ENCODE measurements around the gene ZXDC.

Gene ZXDC

DNA sequence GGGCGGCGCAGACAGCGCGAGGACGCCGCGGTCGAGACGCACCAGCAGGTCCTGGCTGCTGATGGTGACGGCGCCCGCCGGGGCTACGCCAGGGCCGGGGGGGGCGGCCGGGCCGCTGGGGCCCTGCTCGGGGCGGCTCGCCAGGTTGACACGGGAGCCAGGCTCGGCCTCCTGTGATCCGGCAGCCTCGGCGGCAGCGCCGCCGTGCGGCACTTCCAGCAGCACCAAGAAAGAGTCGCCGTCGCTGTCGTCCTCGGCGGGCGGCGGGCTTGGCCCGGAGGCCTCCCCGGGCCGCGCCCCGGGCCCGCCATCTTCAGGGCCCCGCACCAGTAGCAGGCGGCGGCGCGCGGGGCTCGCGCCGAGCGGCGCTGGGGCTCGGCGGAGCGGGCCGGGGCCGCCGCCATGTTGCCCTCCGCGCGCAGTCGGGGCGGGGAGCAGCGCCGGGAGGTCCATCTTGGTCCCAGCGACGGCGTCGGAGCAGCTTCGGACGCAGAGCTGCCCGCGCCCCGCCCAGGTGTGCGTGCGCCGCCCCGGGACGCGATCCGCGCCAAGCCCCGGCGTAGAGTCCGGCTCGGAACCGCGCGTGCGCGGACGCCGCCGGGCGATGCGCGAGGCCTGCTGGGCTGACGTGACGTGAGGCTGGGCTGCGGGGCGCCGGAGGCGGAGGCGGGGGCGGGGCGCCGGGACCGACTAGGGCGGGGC, at the start of gene ZXDC:
ZXDC (minus strand) TSS at position 479 of the 702 bp plus-strand sequence; CDS start at position 453, 26 bp downstream.
- peak; percentile 90 for DNase-seq (ENCODE audit: low read depth)

GRCh38 chr3:126525091-126525852, 49.6 kb upstream of the ZXDC start:
- DNase-seq (ENCODE audit: low read depth), result no peak

DNA sequence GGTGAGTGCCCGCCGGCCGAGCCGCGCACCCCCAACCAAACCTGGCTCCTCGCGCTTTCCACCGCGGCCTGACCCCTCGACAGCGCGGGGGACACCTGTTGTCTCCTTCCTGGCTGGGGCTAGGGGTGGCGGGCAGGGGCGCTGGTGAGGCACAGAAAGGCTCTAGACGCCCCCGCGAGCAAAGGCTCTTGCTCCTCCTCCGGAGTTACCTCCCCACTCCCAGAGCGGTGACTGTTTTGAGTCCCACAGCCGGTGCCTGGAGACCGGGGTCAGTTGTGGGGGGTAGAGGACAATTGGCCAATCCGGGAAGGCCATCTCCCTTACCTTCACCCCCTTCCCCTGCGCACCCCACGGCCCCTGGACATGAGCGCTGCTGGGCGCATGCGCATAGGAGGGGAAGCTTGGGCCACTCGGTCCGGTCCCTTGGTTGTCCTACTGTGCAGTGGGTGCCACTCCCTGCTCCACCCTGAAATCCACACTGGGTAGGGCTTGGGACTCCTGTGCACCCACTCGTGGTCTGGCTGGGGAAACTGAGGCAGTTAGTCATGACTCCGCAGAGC, 48.8 kb upstream of the ZXDC start:
- DNase-seq (ENCODE audit: low read depth), result no peak

DNA sequence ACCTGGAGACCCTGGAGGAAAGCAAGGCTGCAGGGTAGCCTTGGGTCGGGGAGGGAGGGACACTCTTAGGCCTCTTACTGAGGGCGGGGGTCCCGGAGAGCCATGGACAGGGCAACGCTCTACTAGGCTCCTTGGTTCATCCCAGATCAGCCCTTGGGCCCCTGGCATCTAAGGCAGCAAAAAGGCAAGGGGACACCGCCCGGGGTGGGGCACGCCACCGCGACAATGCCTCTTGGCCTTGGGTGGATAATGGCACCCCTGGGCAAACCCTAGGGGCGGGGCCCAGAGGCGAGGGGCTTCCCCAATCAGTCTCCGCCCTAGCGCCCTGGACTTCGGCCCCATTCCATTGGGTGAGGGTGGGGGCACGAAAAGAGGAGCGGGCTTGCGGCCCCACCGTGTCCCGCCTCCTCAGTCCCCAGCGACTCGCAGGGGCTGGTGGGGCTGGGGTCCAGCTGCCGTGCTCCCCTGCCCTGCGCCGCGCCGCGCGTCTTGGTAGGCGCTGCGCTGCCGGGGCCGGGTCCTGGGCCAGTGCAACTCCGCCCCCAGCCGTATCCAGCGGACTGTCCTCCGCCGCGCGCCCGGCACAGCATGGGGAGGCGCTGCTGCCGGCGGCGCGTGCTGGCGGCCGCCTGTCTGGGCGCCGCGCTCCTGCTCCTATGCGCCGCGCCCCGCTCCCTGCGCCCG, 48.2 kb upstream of the ZXDC start, which contains the start of gene CHST13:
CHST13 (plus strand) TSS at position 411 of the 684 bp plus-strand sequence; CDS start at position 589, 178 bp downstream.
- DNase-seq (ENCODE audit: low read depth), result no peak

DNA sequence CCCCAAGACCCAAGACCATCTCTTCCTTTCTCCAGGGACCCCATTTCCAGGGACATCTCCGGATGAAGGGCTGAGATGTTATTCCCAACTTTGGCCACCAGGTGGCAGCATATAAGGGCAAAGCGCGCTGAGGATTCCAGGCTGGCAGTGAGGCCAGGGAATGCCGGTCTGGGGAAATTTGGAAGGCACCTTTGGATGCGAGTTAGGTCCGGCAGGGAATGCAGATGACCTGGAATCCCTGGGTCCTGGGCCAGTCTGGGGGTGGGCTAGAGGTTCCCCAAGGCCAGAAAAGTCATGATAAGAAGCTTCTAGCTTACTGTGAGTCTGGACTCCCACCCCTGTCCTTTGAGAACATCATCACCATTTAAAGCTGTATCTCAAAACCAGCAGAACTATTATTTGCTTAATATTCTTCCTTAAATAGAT, 46.7 kb upstream of the ZXDC start:
- peak; percentile 38 for DNase-seq (ENCODE audit: low read depth)

DNA sequence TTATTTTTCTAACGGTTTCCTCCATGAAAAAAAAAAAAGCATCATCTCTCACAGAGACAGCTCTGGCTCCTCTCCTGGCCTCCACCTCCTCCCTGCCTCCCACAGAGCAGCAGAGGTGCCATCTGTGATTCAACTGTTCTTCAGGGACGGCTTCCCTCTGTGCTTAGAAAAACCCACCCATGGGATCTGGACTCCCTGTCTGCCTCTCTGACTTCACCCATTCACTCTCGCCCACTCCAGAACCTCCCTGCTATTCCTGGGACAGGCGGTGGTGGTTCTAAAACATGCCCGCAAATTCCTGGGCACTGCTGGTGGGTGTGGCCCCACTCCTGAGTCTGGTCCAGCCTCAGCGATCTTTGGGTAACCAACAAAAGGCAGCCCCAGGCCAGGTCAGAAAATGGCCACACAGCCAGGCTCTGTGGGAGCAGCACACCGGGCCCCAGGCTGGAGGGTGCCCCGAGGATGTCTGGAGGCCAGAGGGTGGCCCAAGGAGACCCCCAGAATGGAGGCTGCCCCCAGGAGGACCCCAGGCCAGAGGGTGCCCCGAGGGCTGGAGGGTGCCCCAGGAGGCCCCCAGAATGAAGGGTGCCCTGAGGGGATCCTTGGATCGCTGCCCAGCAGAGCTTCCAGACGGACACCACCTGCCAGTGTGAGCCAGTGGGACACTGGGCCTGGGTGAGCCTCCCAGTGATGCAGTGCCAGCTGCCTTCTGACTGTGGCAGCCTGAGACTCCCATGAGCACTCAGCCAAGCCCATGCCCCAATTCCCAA, 45.6 kb upstream of the ZXDC start:
- no peak for DNase-seq (ENCODE audit: low read depth)

DNA sequence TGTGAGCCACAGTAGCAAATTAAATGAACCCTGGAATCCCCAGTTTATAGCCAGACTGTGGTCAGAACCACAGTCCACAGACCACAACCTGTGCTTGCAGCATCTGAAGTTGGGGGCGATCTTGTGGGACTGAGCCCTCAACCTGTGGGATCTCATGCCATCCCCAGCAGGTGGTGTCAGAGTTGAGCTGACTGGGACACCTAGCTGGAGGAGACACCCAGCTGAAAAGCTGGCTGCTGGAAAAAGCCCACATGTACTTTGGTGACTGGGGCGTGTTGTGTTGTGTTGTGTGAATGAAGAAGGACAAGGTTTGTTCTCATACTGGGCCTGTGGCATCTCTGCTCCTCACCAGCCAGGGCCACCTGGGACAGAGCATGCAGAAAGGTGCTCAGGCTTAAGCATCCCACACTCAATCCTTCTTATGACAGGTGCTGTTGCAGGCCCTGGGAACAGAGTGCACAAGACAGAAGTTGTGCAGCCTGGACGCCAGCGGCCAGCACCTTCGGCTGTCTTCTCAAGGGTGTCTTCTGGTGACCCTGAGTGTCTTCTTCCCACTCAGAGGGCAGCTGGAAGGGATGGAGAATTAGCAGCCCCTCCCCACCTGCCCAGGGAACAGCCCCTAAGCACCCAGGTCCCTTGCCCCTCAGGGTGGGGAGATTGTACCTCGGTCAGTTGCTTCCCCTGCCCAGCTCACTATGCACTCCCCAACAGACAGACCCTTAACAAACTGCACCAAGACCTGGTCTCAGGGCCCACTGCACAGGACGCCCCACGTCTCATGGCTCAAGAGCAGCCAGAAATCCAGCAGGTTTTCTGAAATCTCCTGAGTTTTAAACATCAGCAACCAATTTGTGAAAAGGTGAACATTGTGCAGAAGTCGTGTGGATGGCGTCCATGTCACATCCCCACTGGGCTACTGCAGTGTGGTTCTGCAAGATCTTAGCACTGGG, 44.1 kb upstream of the ZXDC start:
- no peak for DNase-seq (ENCODE audit: low read depth)

- DNase-seq (ENCODE audit: low read depth), result no peak
Observed at GRCh38 chr3:126518779-126519177, 43.1 kb upstream of the ZXDC start.

DNA sequence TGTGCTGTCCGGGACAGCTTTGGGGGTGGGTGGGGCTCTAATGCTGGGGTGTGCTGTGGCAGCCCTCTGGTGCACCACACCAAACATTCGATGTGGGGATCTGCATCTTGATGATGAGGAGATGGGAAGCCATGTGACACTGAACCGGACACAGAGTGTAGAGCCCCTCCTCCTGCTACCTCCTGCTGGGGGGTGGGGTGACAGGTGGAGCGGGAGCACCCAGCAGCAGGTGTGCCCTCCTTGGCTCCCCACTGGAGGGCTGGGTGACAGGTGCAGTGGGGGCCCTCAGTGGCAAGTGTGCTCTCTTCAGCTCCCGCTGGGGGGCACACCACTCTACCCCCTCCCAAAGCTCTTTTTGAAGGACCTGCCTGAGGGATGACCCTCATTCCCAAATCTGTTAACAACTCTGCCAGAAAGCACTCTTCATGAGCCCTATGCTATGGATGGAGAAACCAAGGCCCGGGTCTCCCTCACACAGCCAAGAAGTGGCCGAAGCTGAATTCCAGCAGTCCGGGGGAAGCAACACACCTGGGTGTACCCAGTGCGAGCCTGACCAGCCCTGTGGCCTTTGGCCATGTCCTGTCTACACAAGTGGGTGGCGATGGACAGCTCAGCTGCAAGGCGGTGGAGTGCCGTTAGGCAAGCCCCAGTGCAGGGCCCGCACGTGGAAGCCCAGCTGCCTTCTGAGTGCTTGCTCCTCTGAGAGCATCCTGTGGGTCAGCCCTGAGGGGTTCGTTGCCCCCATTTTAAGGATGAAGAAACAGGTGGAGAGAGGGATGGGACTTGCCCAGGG, 42.5 kb upstream of the ZXDC start:
- no peak for DNase-seq (ENCODE audit: low read depth)

- no peak for DNase-seq (ENCODE audit: low read depth)
Observed at GRCh38 chr3:126517291-126517951, 41.7 kb upstream of the ZXDC start, which contains the start of gene UROC1. Gene UROC1, minus strand, starts transcription at chr3:126517773. Its CDS starts 54 bp downstream, at chr3:126517719.

GRCh38 chr3:126516936-126517290, 41.2 kb upstream of the ZXDC start:
- no peak for DNase-seq (ENCODE audit: low read depth)

- no peak for DNase-seq (ENCODE audit: low read depth)
Observed at GRCh38 chr3:126516152-126516935, 40.7 kb upstream of the ZXDC start.

DNA sequence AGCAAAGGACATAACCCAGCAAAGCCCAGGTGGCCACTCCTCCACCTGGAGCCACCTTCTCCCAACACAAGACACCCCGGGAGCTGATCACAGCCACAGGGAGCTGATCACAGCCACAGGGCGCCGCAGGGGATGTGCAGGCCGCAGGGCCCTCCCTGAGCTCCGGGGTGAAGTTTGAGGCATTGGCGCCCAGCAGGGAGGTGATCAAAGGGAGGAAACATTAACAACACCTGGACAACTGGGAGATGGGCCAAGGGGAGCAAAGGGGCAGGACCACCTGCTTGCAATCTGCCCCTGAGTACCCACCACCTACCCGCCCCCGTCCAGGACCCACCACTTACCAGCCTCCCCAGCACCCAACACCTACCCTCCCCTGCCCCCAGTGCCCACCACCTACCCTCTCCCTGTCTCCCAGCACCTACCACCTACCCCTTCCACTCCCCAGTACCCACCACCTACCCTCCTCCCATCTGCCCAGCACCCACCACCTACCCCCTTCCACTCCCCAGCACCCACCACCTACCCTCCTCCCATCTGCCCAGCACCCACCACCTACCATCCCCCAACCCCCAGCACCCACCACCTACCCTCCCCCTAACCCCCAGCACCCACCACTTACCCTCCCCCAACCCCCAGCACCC, 39.5 kb upstream of the ZXDC start:
- DNase-seq (ENCODE audit: low read depth), result no peak

DNA sequence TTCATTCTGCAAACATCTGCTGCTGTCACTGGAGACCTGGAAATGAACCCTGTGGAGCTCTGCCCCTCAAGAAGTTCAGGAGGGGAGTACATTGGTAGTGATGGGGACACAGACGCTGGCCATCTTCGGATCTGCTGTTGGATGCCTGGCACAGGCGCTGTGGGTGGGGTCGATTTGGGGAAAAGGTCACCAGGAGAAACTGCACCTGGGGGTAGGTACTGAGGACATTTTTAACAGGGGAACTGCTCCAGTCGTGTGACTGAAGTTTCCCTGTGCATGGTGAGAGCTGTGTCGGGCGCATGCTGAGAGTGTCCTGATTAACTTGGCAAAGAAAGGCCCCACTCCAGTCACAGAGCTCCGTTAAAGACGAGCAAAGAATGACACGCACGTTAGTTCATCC, 38.5 kb upstream of the ZXDC start:
- DNase-seq (ENCODE audit: low read depth), result no peak

- no peak for DNase-seq (ENCODE audit: low read depth)
Observed at GRCh38 chr3:126512916-126513650, 37.4 kb upstream of the ZXDC start.

DNA sequence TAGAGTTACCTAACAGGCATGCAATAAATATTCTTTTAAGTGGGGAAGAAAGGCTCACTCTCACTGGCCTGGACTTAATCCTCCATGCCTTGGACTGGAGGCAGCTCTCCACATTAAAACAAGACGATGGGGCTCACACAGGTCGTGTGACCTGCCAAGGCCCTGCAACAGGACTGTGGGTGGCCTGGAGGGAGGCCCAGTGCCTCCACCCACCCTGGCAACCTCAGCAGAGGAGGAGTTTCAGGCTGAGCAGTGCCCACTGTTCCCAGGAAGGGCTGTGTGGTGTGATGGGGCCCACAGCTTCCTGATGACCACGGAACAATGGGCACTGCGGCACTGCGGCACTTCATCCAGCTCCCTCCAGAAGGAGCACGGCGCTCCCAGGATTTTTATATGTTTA, 36.3 kb upstream of the ZXDC start:
- DNase-seq (ENCODE audit: low read depth), result no peak

- DNase-seq (ENCODE audit: low read depth), result no peak
Observed at GRCh38 chr3:126511291-126511690, 35.6 kb upstream of the ZXDC start.

Data from activated gamma-delta T cell treated with anti-CD3 and anti-CD28 coated beads, Interleukin-2, amount 50 U/mL, for 16 hours (primary cell).